ENCODE data around the gene POPDC2.
A peak's percentile ranks its signal among the peaks of the same experiment; 100 is the strongest.
"Not testable (repeated sequence)": the region's sequence is repeated elsewhere in the genome, so short reads cannot be mapped to it uniquely, and the experiment has no call there.

POPDC2 gene

GRCh38 chr3:119601154-119601553 lies 59.2 kb downstream of the POPDC2 start:
- H3K4me3 ChIP-seq, result no peak overlapping the region
- no peaks in the 10 kb centered on the region for H3K27me3 ChIP-seq
- H3K9me3 ChIP-seq (replicated peaks in 1 of 11), result no peaks in the 10 kb centered on the region
- H4K20me1 ChIP-seq, result no peaks in the 10 kb centered on the region
- peaks cover 0 to 57% (median 0%) of the 10 kb centered on the region in 10 experiments; a peak in 6 of 20 replicates for H3K4me1 ChIP-seq
- H3K36me3 ChIP-seq, result no peaks in the 10 kb centered on the region
- peak overlapping the region in 3 of 11 experiments; percentile 10 to 39 (median 25); a peak in 5 of 22 replicates for H3K4me2 ChIP-seq
- no peak for TF ChIP-seq Cebpa-rat (IDR thresholded peaks at IDR 0.05)
- H3K27ac ChIP-seq, result no peak overlapping the region
- H3K9ac ChIP-seq, result no peak overlapping the region

- H3K36me3 ChIP-seq, result no peaks in the 10 kb centered on the region
- no peak overlapping the region for H3K27ac ChIP-seq
- peaks cover 0 to 61% (median 0%) of the 10 kb centered on the region in 10 experiments; a peak in 6 of 20 replicates for H3K4me1 ChIP-seq
- no peak overlapping the region for H3K9ac ChIP-seq
- H4K20me1 ChIP-seq, result no peaks in the 10 kb centered on the region
- H3K4me2 ChIP-seq, result peak overlapping the region in 3 of 11 experiments; percentile 10 to 39 (median 25); a peak in 5 of 22 replicates
- no peak overlapping the region for H3K4me3 ChIP-seq
- no peaks in the 10 kb centered on the region for H3K27me3 ChIP-seq
- no peak for TF ChIP-seq Cebpa-rat (IDR thresholded peaks at IDR 0.05)
- no peaks in the 10 kb centered on the region for H3K9me3 ChIP-seq (replicated peaks in 1 of 11)
Measured at GRCh38 chr3:119600732-119601131, 59.7 kb downstream of the POPDC2 start.

GRCh38 chr3:119599558-119600174 lies 60.7 kb downstream of the POPDC2 start:
- TF ChIP-seq Cebpa-rat (IDR thresholded peaks at IDR 0.05), result no peak
- Histone ChIP-seq H3K9me3 (replicated peaks in 1 of 11) (no peaks in the 10 kb centered on the region), H3K4me2 (no peak overlapping the region), H3K27me3 (no peaks in the 10 kb centered on the region), H3K36me3 (no peaks in the 10 kb centered on the region), H4K20me1 (no peaks in the 10 kb centered on the region), H3K9ac (no peak overlapping the region), H3K4me1 (peaks cover 0 to 55% (median 0%) of the 10 kb centered on the region in 10 experiments; a peak in 6 of 20 replicates), H3K4me3 (no peak overlapping the region), H3K27ac (no peak overlapping the region)

- H3K9me3 ChIP-seq (replicated peaks in 1 of 11), result no peaks in the 10 kb centered on the region
- no peak for TF ChIP-seq Cebpa-rat (IDR thresholded peaks at IDR 0.05)
- no peaks in the 10 kb centered on the region for H3K36me3 ChIP-seq
- no peak overlapping the region for H3K9ac ChIP-seq
- H4K20me1 ChIP-seq, result no peaks in the 10 kb centered on the region
- no peak overlapping the region for H3K27ac ChIP-seq
- no peak overlapping the region for H3K4me2 ChIP-seq
- H3K4me3 ChIP-seq, result no peak overlapping the region
- no peaks in the 10 kb centered on the region for H3K27me3 ChIP-seq
- peaks cover 0 to 53% (median 0%) of the 10 kb centered on the region in 10 experiments; a peak in 6 of 20 replicates for H3K4me1 ChIP-seq
Measured at GRCh38 chr3:119598410-119599098, 61.8 kb downstream of the POPDC2 start.

- Histone ChIP-seq H3K4me1 (peaks cover 0 to 45% (median 0%) of the 10 kb centered on the region in 10 experiments; a peak in 6 of 20 replicates), H3K27ac (no peak within 1 kb of the TSS), H3K4me3 (no peak within 1 kb of the TSS), H3K36me3 (no peaks in the 10 kb centered on the region), H3K9ac (no peak within 1 kb of the TSS), H3K9me3 (replicated peaks in 1 of 11) (no peaks in the 10 kb centered on the region), H3K4me2 (peak within 1 kb of the TSS in 3 of 11 experiments; percentile 10 to 71 (median 60); a peak in 5 of 22 replicates), H4K20me1 (no peaks in the 10 kb centered on the region), H3K27me3 (no peaks in the 10 kb centered on the region)
- TF ChIP-seq Cebpa-rat (IDR thresholded peaks at IDR 0.05), result no peak
Measured at GRCh38 chr3:119597548-119598288, 62.7 kb downstream of the POPDC2 start, which contains the start of gene PLA1A. TSS of gene PLA1A (plus strand) at chr3:119597885. CDS start at chr3:119597914, 29 bp downstream.

GRCh38 chr3:119596398-119596797 lies 64.0 kb downstream of the POPDC2 start:
- H3K27ac ChIP-seq, result no peak overlapping the region
- H4K20me1 ChIP-seq, result no peaks in the 10 kb centered on the region
- TF ChIP-seq Cebpa-rat (IDR thresholded peaks at IDR 0.05), result no peak
- H3K4me1 ChIP-seq, result peaks cover 0 to 41% (median 0%) of the 10 kb centered on the region in 10 experiments; a peak in 6 of 20 replicates
- no peaks in the 10 kb centered on the region for H3K27me3 ChIP-seq
- peak overlapping the region in 4 of 11 experiments; percentile 6 to 71 (median 54); a peak in 6 of 22 replicates for H3K4me2 ChIP-seq
- H3K36me3 ChIP-seq, result no peaks in the 10 kb centered on the region
- peaks cover 0 to 6% (median 3%) of the 10 kb centered on the region in 11 experiments; a peak in 8 of 22 replicates for H3K9me3 ChIP-seq (replicated peaks in 1 of 11)
- no peak overlapping the region for H3K4me3 ChIP-seq
- no peak overlapping the region for H3K9ac ChIP-seq

- peaks cover 0 to 35% (median 0%) of the 10 kb centered on the region in 10 experiments; a peak in 6 of 20 replicates for H3K4me1 ChIP-seq
Measured at GRCh38 chr3:119595639-119596334, 64.6 kb downstream of the POPDC2 start.

GRCh38 chr3:119594929-119595328 lies 65.5 kb downstream of the POPDC2 start:
- H3K27ac ChIP-seq, H4K20me1 ChIP-seq, H3K9ac ChIP-seq, H3K4me2 ChIP-seq, H3K4me3 ChIP-seq, H3K36me3 ChIP-seq, H3K27me3 ChIP-seq: not testable (repeated sequence)
- Histone ChIP-seq H3K4me1 (peaks cover 0 to 36% (median 0%) of the 10 kb centered on the region in 10 experiments; a peak in 6 of 20 replicates), H3K9me3 (replicated peaks in 1 of 11) (peaks cover 12 to 21% (median 18%) of the 10 kb centered on the region in 11 experiments; a peak in 21 of 22 replicates)

More at GRCh38 chr3:119595639-119596334, 64.6 kb downstream of the POPDC2 start:
- H3K4me3 ChIP-seq, result no peak overlapping the region
- no peaks in the 10 kb centered on the region for H4K20me1 ChIP-seq
- H3K27me3 ChIP-seq, result no peaks in the 10 kb centered on the region
- no peak overlapping the region for H3K27ac ChIP-seq
- no peak for TF ChIP-seq Cebpa-rat (IDR thresholded peaks at IDR 0.05)
- H3K4me2 ChIP-seq, result peak overlapping the region in 5 of 11 experiments; percentile 3 to 71 (median 48); a peak in 6 of 22 replicates
- H3K36me3 ChIP-seq, result no peaks in the 10 kb centered on the region
- H3K9me3 ChIP-seq (replicated peaks in 1 of 11), result peaks cover 3 to 12% (median 10%) of the 10 kb centered on the region in 11 experiments; a peak in 19 of 22 replicates
- H3K9ac ChIP-seq, result no peak overlapping the region

All from BLaER1 treated with 17β-estradiol and CSF1 and Interleukin-3, amounts not matched to agents 10 nM and 100 nM (cell line).